ENCODE results near the gene BRF1.

The BRF1 gene

GRCh38 chr14:105185973-105186372 is 114.8 kb downstream of the BRF1 start:
- H3K4me3 ChIP-seq (ENCODE audit: low read depth in 1 of 2, low read length in 2 of 2): no peak overlapping the region
- peaks cover 0 to 9% of the 10 kb centered on the region in 2 donors for H3K27me3 ChIP-seq (ENCODE audit: control insufficient read depth in 1 of 2, insufficient read depth in 2 of 2, low read length in 2 of 2)
- H3K36me3 ChIP-seq (ENCODE audit: control insufficient read depth in 1 of 2, insufficient read depth in 2 of 2, low read length in 2 of 2): no peaks in the 10 kb centered on the region
- H3K9me3 ChIP-seq (ENCODE audit: control insufficient read depth in 1 of 2, low read length in 2 of 2): peaks cover 0 to 5% of the 10 kb centered on the region in 2 donors
- H3K4me1 ChIP-seq (ENCODE audit: control insufficient read depth in 1 of 2, insufficient read depth in 2 of 2, low read length in 2 of 2): peaks cover 8 to 9% of the 10 kb centered on the region in 2 donors
- H3K27ac ChIP-seq (ENCODE audit: low read depth, low read length): no peak overlapping the region
- no peak overlapping the region for H3K9ac ChIP-seq (ENCODE audit: low read depth in 1 of 2, low read length in 2 of 2)

GRCh38 chr14:105185001-105185400 is 115.8 kb downstream of the BRF1 start:
- Histone ChIP-seq H3K36me3 (ENCODE audit: control insufficient read depth in 1 of 2, insufficient read depth in 2 of 2, low read length in 2 of 2) (no peaks in the 10 kb centered on the region), H3K27ac (ENCODE audit: low read depth, low read length) (no peak overlapping the region), H3K27me3 (ENCODE audit: control insufficient read depth in 1 of 2, insufficient read depth in 2 of 2, low read length in 2 of 2) (peaks cover 0 to 9% of the 10 kb centered on the region in 2 donors), H3K9me3 (ENCODE audit: control insufficient read depth in 1 of 2, low read length in 2 of 2) (peaks cover 0 to 5% of the 10 kb centered on the region in 2 donors), H3K4me3 (ENCODE audit: low read depth in 1 of 2, low read length in 2 of 2) (no peak overlapping the region), H3K9ac (ENCODE audit: low read depth in 1 of 2, low read length in 2 of 2) (no peak overlapping the region), H3K4me1 (ENCODE audit: control insufficient read depth in 1 of 2, insufficient read depth in 2 of 2, low read length in 2 of 2) (peaks cover 13 to 15% of the 10 kb centered on the region in 2 donors)

- H3K9ac ChIP-seq (ENCODE audit: low read depth in 1 of 2, low read length in 2 of 2): no peak overlapping the region
- H3K4me1 ChIP-seq (ENCODE audit: control insufficient read depth in 1 of 2, insufficient read depth in 2 of 2, low read length in 2 of 2): peaks cover 13 to 16% of the 10 kb centered on the region in 2 donors
- no peak overlapping the region for H3K27ac ChIP-seq (ENCODE audit: low read depth, low read length)
- peaks cover 0 to 5% of the 10 kb centered on the region in 2 donors for H3K9me3 ChIP-seq (ENCODE audit: control insufficient read depth in 1 of 2, low read length in 2 of 2)
- H3K27me3 ChIP-seq (ENCODE audit: control insufficient read depth in 1 of 2, insufficient read depth in 2 of 2, low read length in 2 of 2): peaks cover 0 to 9% of the 10 kb centered on the region in 2 donors
- no peaks in the 10 kb centered on the region for H3K36me3 ChIP-seq (ENCODE audit: control insufficient read depth in 1 of 2, insufficient read depth in 2 of 2, low read length in 2 of 2)
- no peak overlapping the region for H3K4me3 ChIP-seq (ENCODE audit: low read depth in 1 of 2, low read length in 2 of 2)
Measured at GRCh38 chr14:105184461-105184860, 116.3 kb downstream of the BRF1 start.

GRCh38 chr14:105182296-105183020 is 118.3 kb downstream of the BRF1 start:
- Histone ChIP-seq H3K4me3 (ENCODE audit: low read depth in 1 of 2, low read length in 2 of 2) (no peak overlapping the region), H3K9ac (ENCODE audit: low read depth in 1 of 2, low read length in 2 of 2) (no peak overlapping the region), H3K36me3 (ENCODE audit: control insufficient read depth in 1 of 2, insufficient read depth in 2 of 2, low read length in 2 of 2) (no peaks in the 10 kb centered on the region), H3K9me3 (ENCODE audit: control insufficient read depth in 1 of 2, low read length in 2 of 2) (no peaks in the 10 kb centered on the region), H3K27ac (ENCODE audit: low read depth, low read length) (no peak overlapping the region), H3K4me1 (ENCODE audit: control insufficient read depth in 1 of 2, insufficient read depth in 2 of 2, low read length in 2 of 2) (peaks cover 13 to 16% of the 10 kb centered on the region in 2 donors), H3K27me3 (ENCODE audit: control insufficient read depth in 1 of 2, insufficient read depth in 2 of 2, low read length in 2 of 2) (peaks cover 0 to 9% of the 10 kb centered on the region in 2 donors)

- peaks cover 0 to 9% of the 10 kb centered on the region in 2 donors for H3K27me3 ChIP-seq (ENCODE audit: control insufficient read depth in 1 of 2, insufficient read depth in 2 of 2, low read length in 2 of 2)
- peaks cover 13 to 16% of the 10 kb centered on the region in 2 donors for H3K4me1 ChIP-seq (ENCODE audit: control insufficient read depth in 1 of 2, insufficient read depth in 2 of 2, low read length in 2 of 2)
- no peak overlapping the region for H3K4me3 ChIP-seq (ENCODE audit: low read depth in 1 of 2, low read length in 2 of 2)
- H3K9me3 ChIP-seq (ENCODE audit: control insufficient read depth in 1 of 2, low read length in 2 of 2): no peaks in the 10 kb centered on the region
- H3K9ac ChIP-seq (ENCODE audit: low read depth in 1 of 2, low read length in 2 of 2): no peak overlapping the region
- no peaks in the 10 kb centered on the region for H3K36me3 ChIP-seq (ENCODE audit: control insufficient read depth in 1 of 2, insufficient read depth in 2 of 2, low read length in 2 of 2)
- no peak overlapping the region for H3K27ac ChIP-seq (ENCODE audit: low read depth, low read length)
Measured at GRCh38 chr14:105181549-105182295, 119.1 kb downstream of the BRF1 start.

- Histone ChIP-seq H3K27ac (ENCODE audit: low read depth, low read length) (no peak within 1 kb of the TSS), H3K4me3 (ENCODE audit: low read depth in 1 of 2, low read length in 2 of 2) (peak within 1 kb of the TSS; percentile 66 to 73), H3K36me3 (ENCODE audit: control insufficient read depth in 1 of 2, insufficient read depth in 2 of 2, low read length in 2 of 2) (no peaks in the 10 kb centered on the region), H3K27me3 (ENCODE audit: control insufficient read depth in 1 of 2, insufficient read depth in 2 of 2, low read length in 2 of 2) (peaks cover 0 to 9% of the 10 kb centered on the region in 2 donors), H3K4me1 (ENCODE audit: control insufficient read depth in 1 of 2, insufficient read depth in 2 of 2, low read length in 2 of 2) (peaks cover 16 to 18% of the 10 kb centered on the region in 2 donors), H3K9ac (ENCODE audit: low read depth in 1 of 2, low read length in 2 of 2) (peak within 1 kb of the TSS; percentile 12 to 55), H3K9me3 (ENCODE audit: control insufficient read depth in 1 of 2, low read length in 2 of 2) (no peaks in the 10 kb centered on the region)
Measured at GRCh38 chr14:105180592-105181548, 119.9 kb downstream of the BRF1 start, which contains the start of gene NUDT14. Gene NUDT14, minus strand, starts transcription at chr14:105181312. Its CDS starts 103 bp downstream, at chr14:105181209.

GRCh38 chr14:105179191-105179590 is 121.6 kb downstream of the BRF1 start:
- H3K4me3 ChIP-seq (ENCODE audit: low read depth in 1 of 2, low read length in 2 of 2): no peak overlapping the region
- H3K9me3 ChIP-seq (ENCODE audit: control insufficient read depth in 1 of 2, low read length in 2 of 2): no peaks in the 10 kb centered on the region
- H3K27me3 ChIP-seq (ENCODE audit: control insufficient read depth in 1 of 2, insufficient read depth in 2 of 2, low read length in 2 of 2): no peaks in the 10 kb centered on the region
- H3K9ac ChIP-seq (ENCODE audit: low read depth in 1 of 2, low read length in 2 of 2): no peak overlapping the region
- peaks cover 18 to 25% of the 10 kb centered on the region in 2 donors for H3K4me1 ChIP-seq (ENCODE audit: control insufficient read depth in 1 of 2, insufficient read depth in 2 of 2, low read length in 2 of 2)
- H3K36me3 ChIP-seq (ENCODE audit: control insufficient read depth in 1 of 2, insufficient read depth in 2 of 2, low read length in 2 of 2): no peaks in the 10 kb centered on the region
- no peak overlapping the region for H3K27ac ChIP-seq (ENCODE audit: low read depth, low read length)

GRCh38 chr14:105178868-105179140 is 122.0 kb downstream of the BRF1 start:
- Histone ChIP-seq H3K27ac (ENCODE audit: low read depth, low read length) (no peak overlapping the region), H3K27me3 (ENCODE audit: control insufficient read depth in 1 of 2, insufficient read depth in 2 of 2, low read length in 2 of 2) (no peaks in the 10 kb centered on the region), H3K4me1 (ENCODE audit: control insufficient read depth in 1 of 2, insufficient read depth in 2 of 2, low read length in 2 of 2) (peaks cover 18 to 25% of the 10 kb centered on the region in 2 donors), H3K9ac (ENCODE audit: low read depth in 1 of 2, low read length in 2 of 2) (no peak overlapping the region), H3K36me3 (ENCODE audit: control insufficient read depth in 1 of 2, insufficient read depth in 2 of 2, low read length in 2 of 2) (no peaks in the 10 kb centered on the region), H3K9me3 (ENCODE audit: control insufficient read depth in 1 of 2, low read length in 2 of 2) (no peaks in the 10 kb centered on the region), H3K4me3 (ENCODE audit: low read depth in 1 of 2, low read length in 2 of 2) (no peak overlapping the region)

- H3K36me3 ChIP-seq (ENCODE audit: control insufficient read depth in 1 of 2, insufficient read depth in 2 of 2, low read length in 2 of 2): no peaks in the 10 kb centered on the region
- peaks cover 18 to 25% of the 10 kb centered on the region in 2 donors for H3K4me1 ChIP-seq (ENCODE audit: control insufficient read depth in 1 of 2, insufficient read depth in 2 of 2, low read length in 2 of 2)
- no peak overlapping the region for H3K4me3 ChIP-seq (ENCODE audit: low read depth in 1 of 2, low read length in 2 of 2)
- H3K27me3 ChIP-seq (ENCODE audit: control insufficient read depth in 1 of 2, insufficient read depth in 2 of 2, low read length in 2 of 2): no peaks in the 10 kb centered on the region
- H3K9me3 ChIP-seq (ENCODE audit: control insufficient read depth in 1 of 2, low read length in 2 of 2): no peaks in the 10 kb centered on the region
- H3K27ac ChIP-seq (ENCODE audit: low read depth, low read length): no peak overlapping the region
- no peak overlapping the region for H3K9ac ChIP-seq (ENCODE audit: low read depth in 1 of 2, low read length in 2 of 2)
Measured at GRCh38 chr14:105178069-105178867, 122.5 kb downstream of the BRF1 start.

All from duodenal mucosa (tissue), 2 donors.